ENCODE measurements around the gene EAF1.
A peak's percentile ranks its signal among the peaks of the same experiment; 100 is the strongest.
"Not testable (repeated sequence)": the region's sequence is repeated elsewhere in the genome, so short reads cannot be mapped to it uniquely, and the experiment has no call there.

- TF ChIP-seq CTCF (conservative IDR thresholded peaks at IDR 0.05), result peak; percentile 30
- not testable (repeated sequence) for TF ChIP-seq ZFX (IDR thresholded peaks at IDR 0.05)
Measured at GRCh38 chr3:15398731-15399133, 28.7 kb upstream of the EAF1 start.

Measured in C4-2B (cell line).